GM19099 (cell line): ENCODE data around the gene DNAH7.

Experiments
- POLR2A ChIP-seq: IDR thresholded peaks from 3 replicates; pipeline ENCODE4 v1.6.1; 2011; ENCODE audit warnings: low read depth; ENCODE audit not compliant: insufficient read length; ENCODE audit errors: extremely low read depth

DNAH7 gene

DNA sequence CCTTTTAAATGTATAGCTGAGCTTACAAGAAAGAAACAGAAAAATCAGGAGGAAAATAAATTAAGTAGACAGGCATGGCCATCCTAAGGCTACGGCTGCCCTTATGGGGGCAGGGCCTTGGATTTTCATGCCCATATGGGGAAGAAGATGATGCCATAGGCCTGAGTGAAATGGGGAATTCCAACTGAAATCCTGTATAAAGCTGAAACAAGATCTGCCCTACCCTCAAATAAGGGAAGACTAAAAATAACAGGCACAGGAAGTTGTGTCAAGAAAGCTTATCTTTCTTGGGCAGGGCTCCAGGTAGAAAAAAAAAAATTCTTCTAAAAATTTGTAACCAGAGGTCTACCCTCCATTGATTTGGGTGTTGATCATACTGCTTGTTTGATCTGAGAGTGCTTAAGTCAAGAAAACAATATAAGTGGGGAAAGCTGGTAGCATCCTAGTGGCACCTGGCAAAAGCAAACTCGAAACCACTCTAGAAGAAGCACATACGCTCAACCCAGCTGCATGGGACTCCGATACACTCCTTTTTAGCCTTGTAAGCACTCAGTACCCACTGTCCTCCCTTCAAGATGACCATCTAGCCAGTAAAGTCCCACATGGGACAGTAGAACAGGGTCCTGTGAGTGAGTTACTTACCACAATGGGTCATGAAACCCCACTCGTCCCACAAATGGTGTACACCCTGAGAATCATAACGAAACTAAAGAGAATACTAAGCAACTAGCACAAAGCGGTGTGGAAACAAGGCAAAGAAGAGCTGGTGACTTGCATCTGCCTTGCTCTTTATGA, 22.3 kb downstream of the DNAH7 start:
- TF ChIP-seq POLR2A = no peak

DNA sequence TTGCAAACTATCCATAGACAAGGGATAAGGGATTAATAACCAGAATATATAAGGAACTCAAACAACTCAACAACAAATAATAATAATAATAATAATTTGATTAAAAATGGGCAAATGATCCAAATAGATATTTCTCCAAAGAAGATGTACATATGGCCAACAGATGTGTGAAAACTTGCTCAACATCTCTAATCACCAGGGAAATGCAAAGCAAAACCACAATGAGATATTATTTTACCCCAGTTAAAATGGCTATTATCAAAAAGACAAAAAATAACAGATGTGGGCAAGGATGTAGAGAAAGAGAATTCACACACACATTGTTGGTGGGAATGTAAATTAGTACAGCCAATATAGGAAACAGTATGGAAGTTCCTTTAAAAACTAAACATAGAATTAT, 26.9 kb downstream of the DNAH7 start:
- TF ChIP-seq POLR2A = no peak

DNA sequence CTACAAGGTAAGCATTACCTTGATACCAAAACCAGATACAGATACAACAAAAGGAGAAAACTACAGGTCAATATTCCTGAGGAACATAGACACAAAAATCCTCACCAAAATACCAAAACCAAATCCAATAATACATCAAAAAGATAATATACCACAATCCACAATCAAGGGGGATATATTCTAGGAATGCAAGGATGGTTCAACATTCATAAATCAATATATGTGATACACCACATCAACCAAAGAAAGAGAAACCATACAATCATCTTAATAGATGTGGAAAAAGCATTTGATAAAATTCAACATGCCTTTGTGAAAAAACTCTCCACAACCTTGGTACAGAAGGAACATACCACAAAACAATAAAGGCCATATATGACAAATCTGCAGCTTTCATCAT, 28.4 kb downstream of the DNAH7 start:
- TF ChIP-seq POLR2A = no peak

DNA sequence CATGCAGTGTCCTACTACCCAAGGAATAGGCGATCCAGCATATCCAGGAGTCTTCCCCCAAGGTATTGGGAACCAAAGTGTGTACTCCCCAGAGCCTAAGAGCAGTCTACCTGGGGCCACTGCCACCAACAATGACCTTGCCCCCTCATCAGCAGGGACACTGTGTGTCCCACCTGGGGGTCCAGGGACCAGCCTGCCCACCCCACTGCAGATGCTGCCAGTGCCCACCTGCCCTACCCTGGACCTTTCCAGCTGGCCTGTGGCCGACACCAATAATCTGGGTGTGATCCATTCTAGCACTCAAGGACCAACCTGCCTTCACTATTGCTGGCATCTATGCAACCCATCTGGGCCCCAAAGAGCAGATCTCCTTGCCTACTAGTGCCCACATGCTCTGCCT, 32.2 kb downstream of the DNAH7 start:
- no peak for TF ChIP-seq POLR2A

DNA sequence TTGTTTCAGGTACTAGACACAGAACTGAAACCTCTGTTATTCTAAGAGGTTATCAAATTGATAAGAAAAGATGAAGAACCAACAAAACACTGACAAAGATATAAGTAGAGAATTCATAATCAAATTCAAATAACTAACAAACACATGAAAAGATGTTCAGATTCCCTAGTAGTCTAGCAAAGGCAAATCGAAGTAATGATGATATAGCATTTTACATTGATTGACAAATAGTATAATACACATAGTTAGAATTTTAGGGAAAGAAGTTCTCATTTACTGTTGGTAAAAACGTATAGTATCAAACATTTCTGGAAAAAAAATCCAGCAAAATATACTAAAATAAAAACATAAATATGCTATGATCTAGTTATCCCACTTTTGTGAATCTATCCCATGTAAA, 50.6 kb downstream of the DNAH7 start:
- TF ChIP-seq POLR2A = no peak

DNA sequence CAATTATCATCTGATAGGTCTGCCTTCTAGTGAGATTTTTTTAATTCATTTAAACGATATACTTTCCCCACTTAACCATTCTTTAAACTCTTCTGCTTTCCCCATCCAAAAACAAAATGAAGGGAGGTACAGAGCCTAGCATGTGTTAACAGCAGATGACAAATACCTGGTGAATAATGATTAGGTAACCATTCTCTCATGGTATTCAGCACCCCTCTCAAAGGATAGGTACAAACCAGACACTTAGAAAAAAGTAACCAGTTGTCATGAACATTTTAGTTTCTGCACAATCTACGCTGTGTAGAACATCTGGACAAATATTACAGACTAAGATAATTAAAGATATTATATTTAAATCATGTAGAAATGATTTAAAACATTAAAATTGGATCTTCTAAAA, 56.3 kb downstream of the DNAH7 start:
- TF ChIP-seq POLR2A = no peak

DNA sequence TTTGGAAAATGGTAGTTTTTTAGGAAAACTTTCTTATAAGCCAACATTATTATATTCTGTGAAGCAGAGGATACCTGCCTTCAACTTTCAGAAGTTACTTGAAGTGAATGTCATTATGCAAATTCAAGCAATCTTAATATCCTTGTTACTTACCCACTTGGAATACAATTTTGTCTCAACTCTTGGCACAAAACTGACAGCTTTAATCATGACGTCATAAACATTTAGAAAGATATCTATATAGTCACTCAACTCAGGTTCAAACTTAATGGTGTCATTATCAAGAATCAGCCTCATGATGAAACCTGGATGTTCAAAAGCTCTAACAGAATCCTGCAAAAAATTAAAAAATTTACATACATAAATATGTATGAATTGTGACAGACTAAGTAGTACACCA, 68.1 kb downstream of the DNAH7 start:
- TF ChIP-seq POLR2A = no peak

DNA sequence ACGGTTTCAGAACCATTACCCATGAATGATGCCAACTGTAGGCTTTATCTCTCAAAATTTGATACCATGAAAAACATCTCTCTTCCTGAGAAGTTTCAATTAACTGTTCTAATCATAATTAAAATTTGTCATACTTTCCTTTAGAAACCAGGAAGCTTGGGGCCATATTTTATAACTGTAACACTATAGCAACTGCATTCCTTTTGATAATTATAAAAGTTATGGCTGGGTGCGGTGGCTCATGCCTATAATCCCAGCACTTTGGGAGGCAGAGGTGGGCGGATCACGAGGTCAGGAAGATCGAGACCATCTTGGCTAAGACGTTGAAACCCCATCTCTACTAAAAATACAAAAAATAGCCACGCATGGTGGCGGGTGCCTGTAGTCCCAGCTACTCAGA, 70.6 kb downstream of the DNAH7 start:
- TF ChIP-seq POLR2A = no peak

DNA sequence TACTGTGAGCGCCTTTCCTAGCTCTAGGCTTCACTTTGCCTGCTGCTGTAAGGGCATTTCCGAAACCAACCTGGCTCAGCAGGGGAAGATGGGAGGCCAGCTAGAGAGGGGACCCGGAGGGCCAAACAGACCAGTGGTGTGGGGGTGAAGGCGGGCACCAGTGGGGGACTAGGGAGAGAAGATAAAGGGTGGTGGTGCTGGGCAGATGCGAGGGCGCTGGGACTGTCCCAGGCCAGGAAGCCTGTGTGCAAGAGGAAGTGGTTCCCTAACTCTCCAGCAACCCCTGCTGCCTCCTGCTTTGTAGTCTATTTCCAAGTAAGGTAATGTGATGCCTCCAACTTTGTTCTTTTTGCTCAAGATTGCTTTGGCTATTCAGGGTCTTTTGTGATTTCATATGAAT, 73.1 kb downstream of the DNAH7 start:
- TF ChIP-seq POLR2A = no peak

DNA sequence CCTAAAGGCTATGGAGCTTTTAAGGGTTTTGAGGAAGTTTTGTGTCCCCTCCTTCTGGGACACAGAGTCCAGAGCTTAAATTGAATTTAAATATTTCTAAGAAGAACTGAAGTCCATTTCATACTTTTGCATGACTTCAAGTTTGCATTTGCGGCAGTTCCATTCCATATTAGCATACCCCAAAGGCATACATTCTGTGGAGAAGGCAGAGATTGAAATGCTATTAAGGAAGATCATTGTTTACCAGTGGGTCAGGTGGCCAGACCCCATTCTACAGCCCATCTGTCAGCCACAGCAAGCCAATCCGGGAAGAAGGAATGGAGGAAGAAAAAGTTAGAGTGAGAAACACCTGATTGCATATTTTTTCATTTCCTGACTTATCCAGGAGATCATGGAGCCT, 75.0 kb downstream of the DNAH7 start:
- no peak for TF ChIP-seq POLR2A

DNA sequence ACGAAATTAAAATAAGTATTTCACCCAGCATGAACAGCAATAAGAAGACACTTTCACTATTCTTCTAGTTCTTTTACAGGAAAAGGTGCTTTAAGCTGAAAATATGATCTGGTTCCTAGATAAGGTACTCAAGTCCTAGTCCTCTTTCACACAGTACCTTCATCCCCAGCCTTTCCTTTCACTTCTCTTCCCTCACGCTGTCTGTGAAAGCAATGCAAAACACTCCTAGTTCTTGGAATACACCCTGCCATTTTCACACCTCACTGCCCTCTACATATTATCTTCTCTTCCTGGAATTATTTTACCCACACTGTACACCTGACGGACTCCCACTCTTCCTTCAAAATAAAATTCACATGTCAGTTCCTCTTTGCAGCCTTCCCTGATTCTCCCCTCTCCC, 82.9 kb downstream of the DNAH7 start:
- TF ChIP-seq POLR2A = no peak

DNA sequence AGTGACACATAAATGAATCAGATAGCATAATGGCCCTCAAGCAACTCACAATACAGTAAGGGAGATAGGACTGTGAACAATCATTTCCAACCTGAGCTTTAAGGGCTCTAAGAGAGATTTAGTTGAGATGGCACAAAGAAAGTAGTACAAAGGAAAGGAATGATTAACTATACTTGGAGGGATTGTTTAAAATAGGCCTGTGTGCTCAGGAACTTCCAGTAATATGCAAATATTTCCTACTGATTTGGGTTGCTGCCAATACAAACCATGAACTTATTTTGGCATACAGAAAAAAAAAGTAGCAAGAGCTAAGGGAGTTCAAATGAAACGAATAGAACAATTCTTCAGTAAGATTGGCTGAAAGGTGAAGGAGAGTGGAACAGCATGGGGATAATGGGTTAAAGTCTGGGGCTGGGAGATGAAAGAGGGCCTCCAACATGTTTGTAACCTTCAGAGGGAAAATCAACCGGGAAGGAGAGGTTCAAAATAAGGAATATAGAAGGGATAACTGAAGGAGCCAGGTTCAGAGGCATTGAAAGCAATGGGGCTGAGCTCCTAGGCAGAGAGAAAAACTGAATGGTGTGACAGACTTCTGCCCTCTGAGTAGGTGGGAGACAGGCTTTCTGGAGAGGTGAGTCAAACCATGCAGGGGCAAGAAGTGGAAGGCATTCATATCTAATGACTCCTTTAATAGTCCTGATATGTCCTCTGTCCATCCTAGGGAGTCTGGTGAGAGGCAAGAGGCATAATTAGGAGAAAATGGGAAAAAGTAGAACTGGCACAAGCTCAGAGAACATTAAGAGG, 83.5 kb downstream of the DNAH7 start:
- no peak for TF ChIP-seq POLR2A

DNA sequence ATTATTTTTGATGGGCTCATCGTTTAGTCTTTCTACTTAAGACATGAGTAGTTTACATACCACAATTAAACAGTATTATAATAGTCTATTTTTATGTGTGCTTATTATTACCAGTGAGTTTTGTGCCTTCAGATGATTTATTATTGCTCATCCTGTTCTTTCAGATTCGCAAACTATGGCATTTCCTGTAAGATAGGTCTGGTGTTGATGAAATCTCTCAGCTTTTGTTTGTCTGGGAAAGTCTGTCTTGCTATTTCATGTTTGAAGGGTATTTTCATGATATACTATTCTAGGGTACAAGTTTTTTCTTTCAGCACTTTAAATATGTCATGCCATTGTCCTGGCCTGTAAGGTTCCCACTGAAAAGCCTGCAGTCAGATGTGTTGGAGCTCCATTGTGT, 101.3 kb downstream of the DNAH7 start:
- no peak for TF ChIP-seq POLR2A

DNA sequence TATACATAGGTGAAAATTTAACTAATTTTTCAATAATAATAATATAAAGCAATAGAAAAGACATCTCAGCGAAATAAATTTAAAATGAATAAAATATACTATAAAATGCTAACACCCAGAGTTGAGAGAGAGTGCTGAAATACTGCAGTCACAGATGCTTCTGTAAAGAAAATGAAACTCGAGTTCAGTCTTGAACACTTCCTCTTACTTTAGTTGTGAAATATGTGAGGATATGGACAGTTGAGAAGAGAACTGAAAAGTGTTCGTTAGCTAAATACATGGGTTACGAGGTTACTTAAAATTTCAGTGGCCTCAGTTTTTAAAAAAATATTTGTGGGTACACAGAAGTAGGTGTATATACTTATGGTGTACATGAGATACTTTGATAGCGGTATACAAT, 106.8 kb downstream of the DNAH7 start:
- no peak for TF ChIP-seq POLR2A

DNA sequence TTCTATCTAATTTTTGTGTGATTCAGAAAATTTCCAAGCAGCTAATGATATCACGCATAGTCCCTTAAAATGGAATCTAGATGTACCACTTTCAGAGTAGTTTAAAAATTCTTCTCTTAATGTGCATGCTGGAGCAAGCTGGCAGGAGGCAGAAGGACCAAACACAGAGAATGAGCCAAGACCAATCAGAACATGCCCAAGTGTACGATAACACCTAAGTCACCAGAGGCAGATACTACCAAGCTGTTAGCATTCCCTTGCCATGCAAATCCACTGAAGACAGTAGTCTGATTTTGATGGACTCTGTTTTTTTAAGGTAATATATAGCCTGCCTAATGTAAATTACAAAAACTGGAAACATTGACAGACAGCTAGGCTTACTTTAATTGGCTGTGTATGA, 109.3 kb downstream of the DNAH7 start:
- no peak for TF ChIP-seq POLR2A

DNA sequence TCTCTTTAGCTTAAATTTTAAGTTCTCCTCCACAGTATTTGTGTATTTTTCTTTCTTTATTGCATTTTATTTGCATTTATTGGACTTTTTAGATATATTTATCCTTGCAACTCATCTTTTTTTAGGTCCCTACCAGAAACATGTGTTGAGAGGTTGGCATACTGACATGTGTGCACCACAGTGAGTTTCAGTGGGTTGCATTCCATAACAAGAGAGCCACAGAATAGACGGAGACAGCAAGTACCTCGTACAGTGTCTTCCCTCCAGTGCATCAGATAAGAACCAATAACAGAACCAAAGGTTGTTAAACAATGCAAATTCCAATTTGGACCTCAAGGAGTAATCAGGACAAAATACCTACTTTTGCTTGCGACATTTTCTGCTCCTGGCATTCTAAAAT, 111.9 kb downstream of the DNAH7 start:
- no peak for TF ChIP-seq POLR2A
